KOPT-K1 (cell line): Measurements from ENCODE around the gene LSM2.
"Not testable (repeated sequence)": the region's sequence is repeated elsewhere in the genome, so short reads cannot be mapped to it uniquely, and the experiment has no call there.

Experiments used
- H3K27ac ChIP-seq: fragments of 200-600 bp; sonication (generic); 2 replicates; pipeline ENCODE4 v1.5.1; 2016; ENCODE audit warnings: antibody characterized with exemption, mild to moderate bottlenecking, low read depth, low read length; ENCODE audit not compliant: poor library complexity, severe bottlenecking
- H3K36me3 ChIP-seq: fragments of 200-600 bp; sonication (generic); 2 replicates; pipeline ENCODE4 v1.5.1; 2017; ENCODE audit warnings: antibody characterized with exemption, mild to moderate bottlenecking, low read length, moderate library complexity; ENCODE audit not compliant: insufficient read depth
- H3K9me3 ChIP-seq: fragments of 200-600 bp; sonication (generic); 2 replicates; pipeline ENCODE4 v1.5.1; 2017; ENCODE audit warnings: antibody characterized with exemption, low read length, mild to moderate bottlenecking; ENCODE audit not compliant: insufficient read depth, poor library complexity, severe bottlenecking

LSM2 gene

DNA sequence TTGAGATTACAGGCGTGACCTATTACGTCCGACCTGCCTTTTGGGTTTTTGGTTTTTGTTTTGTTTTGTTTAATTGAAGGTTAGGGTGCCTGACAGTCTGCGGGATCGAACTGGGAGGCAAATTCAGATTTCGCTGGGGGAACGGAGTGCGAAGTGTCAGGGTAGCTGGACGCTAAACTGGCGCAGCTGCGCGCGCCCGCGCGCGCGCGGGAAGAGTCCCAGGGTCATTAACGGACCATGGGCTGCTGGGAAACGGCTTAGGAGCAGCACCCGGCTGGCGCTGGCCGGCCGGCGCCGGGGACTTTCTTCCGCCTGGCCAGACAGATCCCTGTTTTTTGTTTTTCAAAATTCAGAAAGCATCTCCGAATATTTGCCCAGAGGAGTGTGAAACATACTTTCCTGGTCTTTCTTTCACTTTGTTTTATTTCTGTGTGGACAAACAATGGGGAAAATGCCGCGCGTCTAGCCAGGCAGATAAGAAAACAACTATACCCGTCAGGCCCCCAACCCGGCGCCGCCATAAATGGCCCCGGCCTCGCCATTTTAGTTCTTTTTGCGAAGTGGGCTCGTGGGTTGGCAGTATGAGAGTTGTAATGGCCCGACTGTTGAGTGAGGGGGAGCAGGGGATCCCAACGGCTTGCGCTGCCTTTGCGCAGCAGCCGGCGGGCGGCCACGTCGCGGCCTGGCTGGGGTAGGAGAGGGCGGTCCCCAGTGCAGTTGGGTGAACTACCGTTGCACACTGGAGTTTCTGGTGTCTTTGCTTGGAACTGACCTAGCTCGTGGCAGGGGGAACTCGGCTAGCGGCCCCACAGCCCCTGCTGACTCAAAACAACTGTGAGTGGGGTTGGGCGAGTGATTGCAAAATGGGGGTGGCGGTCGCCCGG lies 27.8 kb upstream of the LSM2 start:
- peak overlapping the region; percentile 96 for H3K27ac ChIP-seq
- H3K9me3 ChIP-seq: no peaks in the 10 kb centered on the region
- peaks cover 44% of the 10 kb centered on the region for H3K36me3 ChIP-seq

DNA sequence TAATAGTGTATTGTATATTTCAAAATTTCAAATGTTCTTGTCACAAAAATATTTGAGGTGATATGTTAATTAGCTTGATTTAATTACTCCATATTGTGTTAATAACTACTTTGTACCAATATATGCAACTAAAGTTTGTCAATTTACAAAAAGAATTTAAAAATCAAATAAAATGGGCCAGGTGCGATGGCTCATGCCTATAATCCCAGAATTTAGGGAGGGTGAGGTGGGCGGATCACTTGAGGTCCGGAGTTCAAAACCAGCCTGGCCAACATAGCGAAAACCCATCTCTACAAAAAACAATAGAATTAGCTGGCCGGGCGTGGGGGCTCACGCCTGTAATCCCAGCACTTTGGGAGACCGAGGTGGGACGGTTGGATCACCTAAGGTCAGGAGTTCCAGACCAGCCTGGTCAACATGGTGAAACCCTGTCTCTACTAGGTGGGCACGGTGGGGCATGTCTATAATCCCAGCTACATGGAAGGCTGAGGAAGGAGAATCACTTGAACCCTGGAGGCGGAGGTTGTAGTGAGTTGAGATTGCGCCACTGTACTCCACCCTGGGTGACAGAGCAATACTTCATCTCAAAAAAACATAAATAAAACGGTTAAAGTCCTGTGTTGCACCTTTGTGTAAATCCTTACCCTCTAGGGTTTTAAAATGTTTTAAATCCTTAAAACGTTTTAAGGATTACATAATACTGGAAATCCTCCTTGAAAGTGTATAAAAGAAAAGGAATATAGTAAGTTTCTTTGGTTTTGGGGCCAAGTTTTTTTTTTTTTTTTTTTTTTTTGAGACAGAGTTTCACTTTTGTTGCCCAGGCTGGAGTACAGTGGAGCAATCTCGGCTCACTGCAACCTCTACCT lies 24.8 kb upstream of the LSM2 start:
- Histone ChIP-seq H3K9me3 (no peaks in the 10 kb centered on the region), H3K27ac (peak overlapping the region; percentile 55), H3K36me3 (peaks cover 14% of the 10 kb centered on the region)

DNA sequence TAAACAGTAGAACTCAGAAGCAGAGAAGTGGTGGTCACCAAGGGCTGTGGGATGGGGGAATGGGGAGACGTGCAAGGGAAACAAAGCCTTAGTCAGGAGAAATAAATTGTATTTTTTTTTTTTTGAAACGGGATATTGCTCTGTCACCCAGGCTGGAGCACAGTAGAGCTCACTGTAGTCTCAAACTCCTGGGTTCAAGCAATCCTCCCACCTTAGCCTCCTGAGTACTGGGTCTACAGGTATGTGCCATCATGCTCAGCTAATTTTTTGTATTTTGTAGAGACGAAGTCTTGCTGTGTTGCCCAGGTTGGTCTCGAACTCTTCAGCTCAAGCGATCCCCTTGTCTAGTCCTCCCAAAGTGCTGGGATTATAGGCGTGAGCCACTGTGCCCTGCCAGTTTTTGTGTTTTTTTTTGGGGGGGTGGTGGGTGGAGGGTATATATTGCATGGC lies 24.1 kb upstream of the LSM2 start:
- H3K9me3 ChIP-seq: no peaks in the 10 kb centered on the region
- H3K36me3 ChIP-seq: peaks cover 7% of the 10 kb centered on the region
- H3K27ac ChIP-seq: peak overlapping the region; percentile 55

DNA sequence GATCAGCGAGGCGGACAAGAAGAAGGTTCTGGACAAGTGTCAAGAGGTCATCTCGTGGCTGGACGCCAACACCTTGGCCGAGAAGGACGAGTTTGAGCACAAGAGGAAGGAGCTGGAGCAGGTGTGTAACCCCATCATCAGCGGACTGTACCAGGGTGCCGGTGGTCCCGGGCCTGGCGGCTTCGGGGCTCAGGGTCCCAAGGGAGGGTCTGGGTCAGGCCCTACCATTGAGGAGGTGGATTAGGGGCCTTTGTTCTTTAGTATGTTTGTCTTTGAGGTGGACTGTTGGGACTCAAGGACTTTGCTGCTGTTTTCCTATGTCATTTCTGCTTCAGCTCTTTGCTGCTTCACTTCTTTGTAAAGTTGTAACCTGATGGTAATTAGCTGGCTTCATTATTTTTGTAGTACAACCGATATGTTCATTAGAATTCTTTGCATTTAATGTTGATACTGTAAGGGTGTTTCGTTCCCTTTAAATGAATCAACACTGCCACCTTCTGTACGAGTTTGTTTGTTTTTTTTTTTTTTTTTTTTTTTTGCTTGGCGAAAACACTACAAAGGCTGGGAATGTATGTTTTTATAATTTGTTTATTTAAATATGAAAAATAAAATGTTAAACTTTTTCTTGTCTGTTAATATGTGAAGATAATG lies 23.0 kb upstream of the LSM2 start:
- peak overlapping the region; percentile 63 for H3K27ac ChIP-seq
- H3K36me3 ChIP-seq: peaks cover 5% of the 10 kb centered on the region; the same call in 1 of the 2 replicates

DNA sequence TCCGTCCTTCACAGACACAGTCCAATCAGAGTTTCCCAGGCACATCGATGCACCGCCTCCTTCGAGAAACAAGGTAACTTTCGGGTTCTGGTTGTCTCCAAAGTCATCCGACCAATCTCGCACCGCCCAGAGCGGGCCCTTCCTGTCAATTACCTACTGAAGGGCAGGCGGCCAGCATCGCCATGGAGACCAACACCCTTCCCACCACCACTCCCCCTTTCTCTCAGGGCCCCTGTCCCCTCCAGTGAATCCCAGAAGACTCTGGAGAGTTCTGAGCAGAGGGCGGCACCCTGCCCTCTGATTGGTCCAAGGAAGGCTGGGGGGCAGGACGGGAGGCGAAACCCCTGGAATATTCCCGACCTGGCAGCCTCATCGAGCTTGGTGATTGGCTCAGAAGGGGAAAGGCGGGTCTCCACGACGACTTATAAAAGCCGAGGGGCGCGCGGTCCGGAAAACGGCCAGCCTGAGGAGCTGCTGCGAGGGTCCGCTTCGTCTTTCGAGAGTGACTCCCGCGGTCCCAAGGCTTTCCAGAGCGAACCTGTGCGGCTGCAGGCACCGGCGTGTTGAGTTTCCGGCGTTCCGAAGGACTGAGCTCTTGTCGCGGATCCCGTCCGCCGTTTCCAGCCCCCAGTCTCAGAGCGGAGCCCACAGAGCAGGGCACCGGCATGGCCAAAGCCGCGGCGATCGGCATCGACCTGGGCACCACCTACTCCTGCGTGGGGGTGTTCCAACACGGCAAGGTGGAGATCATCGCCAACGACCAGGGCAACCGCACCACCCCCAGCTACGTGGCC lies 20.7 kb upstream of the LSM2 start, which contains the start of gene HSPA1B:
TSS of gene HSPA1B (plus strand) at position 453 of the 794 bp plus-strand sequence. CDS start at position 666, 213 bp downstream.
- Histone ChIP-seq H3K9me3 (no peaks in the 10 kb centered on the region), H3K36me3 (peaks cover 5% of the 10 kb centered on the region; the same call in 1 of the 2 replicates), H3K27ac (peak within 1 kb of the TSS; percentile 70)

More for the DNA sequence above, 23.0 kb upstream of the LSM2 start:
- H3K9me3 ChIP-seq: no peaks in the 10 kb centered on the region

DNA sequence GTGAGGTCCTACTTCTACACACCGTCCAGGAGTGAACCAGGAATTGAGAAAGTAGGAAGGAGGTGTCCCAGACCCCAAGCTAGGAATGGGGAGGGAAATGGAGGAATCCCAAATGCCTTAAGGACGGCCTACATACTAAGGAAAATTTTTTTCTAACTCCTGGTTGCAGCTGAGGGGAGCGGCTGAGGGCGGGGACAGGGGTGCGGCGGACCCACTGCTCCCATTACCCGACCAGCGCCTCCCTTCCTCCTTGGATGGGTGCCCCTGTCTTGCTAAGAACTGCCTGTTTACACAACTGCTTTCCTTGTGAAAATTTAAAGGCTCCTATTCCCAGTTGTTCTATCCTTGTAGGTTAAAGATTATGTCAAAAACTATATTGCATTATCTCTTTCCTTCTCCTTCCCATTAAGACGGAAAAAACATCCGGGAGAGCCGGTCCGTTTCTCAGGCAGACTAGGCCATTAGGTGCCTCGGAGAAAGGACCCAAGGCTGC lies 20.1 kb upstream of the LSM2 start:
- peaks cover 5% of the 10 kb centered on the region; the same call in 1 of the 2 replicates for H3K36me3 ChIP-seq
- H3K9me3 ChIP-seq: no peaks in the 10 kb centered on the region
- H3K27ac ChIP-seq: peak overlapping the region; percentile 70

DNA sequence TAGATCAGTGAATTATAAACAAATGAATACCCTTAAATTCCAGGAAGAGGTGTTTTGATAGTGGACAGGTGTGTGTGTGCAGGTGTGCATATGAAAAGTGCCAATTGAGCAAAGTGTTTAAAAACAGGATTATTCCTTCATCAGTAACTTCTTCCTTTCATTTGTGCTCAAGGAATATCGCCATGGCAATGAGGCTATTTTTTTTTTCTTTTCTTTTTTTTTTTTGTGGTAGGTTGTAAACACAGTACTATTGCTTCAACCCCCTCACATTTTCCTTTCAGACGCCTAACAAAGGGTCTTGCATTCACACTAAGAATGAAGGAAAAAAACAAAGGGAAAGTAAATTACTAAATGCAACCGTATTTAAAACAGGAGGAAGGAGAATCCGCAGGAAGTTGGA lies 18.8 kb upstream of the LSM2 start:
- Histone ChIP-seq H3K27ac (no peak overlapping the region), H3K9me3 (no peaks in the 10 kb centered on the region), H3K36me3 (no peaks in the 10 kb centered on the region)

DNA sequence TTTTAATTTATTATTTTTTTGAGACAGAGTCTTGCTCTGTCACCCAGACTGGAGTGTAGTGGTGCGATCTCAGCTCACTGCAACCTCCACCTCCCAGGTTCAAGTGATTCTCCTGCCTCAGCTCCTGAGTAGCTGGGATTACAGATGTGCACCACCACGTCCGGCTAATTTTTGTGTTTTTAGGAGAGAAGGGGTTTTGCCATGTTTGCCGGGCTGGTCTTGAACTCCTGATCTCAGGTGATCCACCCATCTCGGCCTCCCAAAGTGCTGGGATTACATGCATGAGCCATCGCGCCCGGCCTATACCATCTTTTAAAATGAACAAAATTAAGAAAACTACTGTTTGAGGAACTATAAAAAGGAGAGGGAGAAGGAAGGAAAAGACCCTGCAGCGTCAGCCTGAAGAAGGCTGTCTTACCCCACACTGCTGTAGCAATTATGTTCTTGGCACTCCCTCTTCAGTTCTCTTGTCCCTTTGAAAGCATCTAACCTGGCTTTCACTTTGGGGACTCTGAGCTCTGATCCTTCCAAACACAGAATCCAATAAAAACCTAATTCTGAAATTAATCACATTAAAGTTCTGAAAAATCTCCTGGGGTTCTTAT lies 16.9 kb upstream of the LSM2 start:
- H3K36me3 ChIP-seq, H3K27ac ChIP-seq, H3K9me3 ChIP-seq: not testable (repeated sequence)

DNA sequence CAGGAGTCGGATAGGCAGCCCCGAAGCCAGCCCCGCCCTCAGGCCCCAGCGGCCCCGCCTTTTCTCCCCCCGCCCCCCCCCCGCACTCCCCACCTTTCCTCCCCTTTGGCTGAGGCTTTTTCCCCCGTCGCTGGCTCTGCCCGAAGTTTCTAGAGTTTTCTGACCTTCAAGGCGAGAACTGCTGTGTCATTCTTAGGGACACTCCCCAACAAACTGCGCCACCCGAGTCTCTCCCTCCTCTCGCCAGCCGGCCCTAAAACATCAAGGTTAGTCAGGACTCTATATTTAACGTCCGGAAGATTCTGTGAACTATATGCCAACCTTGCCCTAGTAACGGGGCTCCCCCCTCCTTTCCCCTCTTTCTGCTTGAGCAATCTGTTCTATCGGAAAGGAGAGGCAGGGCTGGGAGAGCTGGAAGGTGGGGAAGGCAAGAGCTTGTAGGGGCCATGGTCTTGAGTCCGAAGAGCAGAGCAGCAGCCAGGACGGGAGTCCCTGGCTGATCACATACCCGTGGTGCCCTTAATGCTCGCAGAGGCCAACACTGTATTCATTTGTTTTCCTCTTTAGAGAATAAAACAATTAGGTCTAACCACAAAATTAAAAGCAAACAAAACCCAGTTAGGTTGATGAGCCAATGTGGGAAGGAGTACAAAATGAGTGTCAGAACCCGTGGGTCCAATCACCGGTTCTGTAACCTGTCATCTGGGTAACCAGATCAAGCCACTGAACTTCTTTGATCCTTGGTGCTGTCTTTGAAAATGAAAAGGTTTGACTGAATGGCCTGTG lies 15.5 kb upstream of the LSM2 start:
- H3K9me3 ChIP-seq: no peaks in the 10 kb centered on the region
- no peaks in the 10 kb centered on the region for H3K36me3 ChIP-seq
- H3K27ac ChIP-seq: peak overlapping the region; percentile 68

DNA sequence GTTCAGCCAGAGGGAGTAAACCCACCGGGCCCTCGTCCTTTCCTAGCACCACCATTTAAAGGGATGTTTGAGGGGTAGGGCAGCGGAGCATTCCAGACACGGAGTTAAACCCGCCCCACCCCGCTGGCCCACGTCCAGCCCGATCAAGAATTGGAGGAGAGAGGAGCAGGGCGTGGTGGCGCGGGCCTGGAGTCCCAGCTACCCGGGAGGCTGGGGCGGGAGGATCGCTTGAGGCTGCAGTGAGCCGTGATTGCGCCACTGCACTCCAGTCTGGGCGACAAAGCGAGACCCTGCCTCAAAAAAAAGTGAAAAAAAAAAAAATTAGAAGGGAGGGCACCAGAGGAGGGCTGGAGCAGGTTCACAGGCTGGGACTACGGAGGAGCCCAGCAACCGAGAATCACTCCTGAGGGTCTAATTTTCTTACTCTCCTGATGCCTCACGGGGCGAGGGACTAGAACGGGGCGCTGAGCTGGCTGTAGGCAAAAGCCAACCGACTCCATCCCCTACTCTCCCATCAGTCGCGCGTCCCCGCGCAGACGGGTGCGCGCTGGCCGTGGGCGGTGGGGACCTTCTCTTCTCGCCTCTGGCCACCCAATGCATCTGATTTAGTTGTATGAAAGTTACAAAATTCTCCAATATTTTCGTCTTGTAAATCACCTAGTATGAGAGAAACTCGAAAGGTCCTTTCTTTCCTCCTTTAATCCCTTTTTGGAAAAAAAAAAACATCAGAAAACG lies 14.7 kb upstream of the LSM2 start:
- Histone ChIP-seq H3K9me3 (no peaks in the 10 kb centered on the region), H3K27ac (peak overlapping the region; percentile 68), H3K36me3 (no peaks in the 10 kb centered on the region)

DNA sequence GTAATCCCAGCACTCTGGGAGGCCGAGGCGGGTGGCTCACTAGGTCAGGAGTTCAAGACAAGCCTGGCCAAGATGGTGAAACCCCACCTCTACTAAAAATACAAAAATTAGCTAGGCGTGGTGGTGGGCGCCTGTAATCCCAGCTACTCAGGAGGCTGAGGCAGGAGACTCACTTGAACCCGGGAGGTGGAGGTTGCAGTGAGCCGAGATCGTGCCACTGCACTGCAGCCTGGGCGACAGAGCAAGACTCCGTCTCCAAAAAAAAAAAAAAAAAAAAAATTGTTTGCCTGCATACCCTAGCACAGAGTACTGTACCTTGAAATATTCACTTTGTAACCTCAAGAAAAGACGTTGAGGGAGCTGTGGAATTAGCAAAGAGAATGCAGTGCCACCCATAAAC lies 13.6 kb upstream of the LSM2 start:
- H3K36me3 ChIP-seq, H3K27ac ChIP-seq, H3K9me3 ChIP-seq: not testable (repeated sequence)

DNA sequence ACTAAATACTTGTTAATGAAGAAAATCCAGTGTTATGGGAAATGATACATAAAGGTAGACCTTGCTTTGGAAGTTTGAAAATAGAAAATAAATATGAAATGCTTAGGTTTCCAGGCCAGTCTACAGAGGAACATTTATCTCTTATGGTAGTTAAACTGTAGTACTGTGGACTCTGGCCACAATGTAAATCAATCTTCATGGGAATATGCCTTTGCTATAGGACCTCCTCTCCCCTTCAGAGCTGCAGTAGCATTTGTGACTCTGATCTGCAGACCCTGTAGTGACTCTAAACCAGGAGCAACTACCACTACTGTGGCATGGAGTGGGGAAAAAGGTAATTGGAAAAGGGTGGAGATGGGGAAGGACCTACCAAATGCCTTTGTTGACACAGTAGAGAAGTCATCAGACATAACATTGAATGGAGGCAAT lies 13.1 kb upstream of the LSM2 start:
- Histone ChIP-seq H3K27ac (no peak overlapping the region), H3K36me3 (no peaks in the 10 kb centered on the region)

More for the DNA sequence above, 13.1 kb upstream of the LSM2 start:
- no peaks in the 10 kb centered on the region for H3K9me3 ChIP-seq
